H1 (cell line): ENCODE data around the gene SNTG2. TPM values are rescaled to one million over a fixed set of nuclear protein-coding genes. Genes with fewer than 3 reads are reported as not detected.

Experiments
- CTCF ChIA-PET: fragments of 300-600 bp; sonication (Branson Sonifier 250); formaldehyde crosslinking; loops from one replicate; lab custom pipeline; 2021; ENCODE audit not compliant: partially characterized antibody; lab: Charles Lee
- POLR2A ChIA-PET: fragments of 300-600 bp; sonication (Branson Sonifier 250); formaldehyde crosslinking; loops from one replicate; lab custom pipeline; 2021; ENCODE audit warnings: inconsistent platforms; ENCODE audit not compliant: partially characterized antibody; lab: Charles Lee
- DNase-seq, 2 experiments: peaks; one replicate each; pipeline versions ENCODE4 v3.0.0 to v3.0.0-alpha.2; 2010 to 2022; ENCODE audit warnings: low spot score in 2 of 2, low read depth in 1 of 2, mixed read lengths in 1 of 2
- FAIRE-seq: peaks from 2 replicates; lab custom pipeline; 2011; peaks lifted over from hg19 to GRCh38; lab: Jason Lieb, UNC
- H2AFZ ChIP-seq: 2 replicates; pipeline ENCODE4 v1.8.1; 2012; ENCODE audit warnings: low read length, inconsistent platforms
- H2AK5ac ChIP-seq: 2 replicates; pipeline ENCODE4 v1.6.1; 2013; ENCODE audit warnings: low read depth, low read length
- H2BK120ac ChIP-seq: replicated peaks from 2 replicates; pipeline ENCODE3; 2013; ENCODE audit warnings: low read depth, low read length, inconsistent platforms
- H2BK12ac ChIP-seq: 2 replicates; pipeline ENCODE4 v1.6.1; 2013; ENCODE audit warnings: low read depth, low read length
- H2BK15ac ChIP-seq: 2 replicates; pipeline ENCODE4 v1.6.1; 2013; ENCODE audit warnings: low read length
- H2BK20ac ChIP-seq: 2 replicates; pipeline ENCODE4 v1.6.1; 2013; ENCODE audit warnings: low read length
- H2BK5ac ChIP-seq: 2 replicates; pipeline ENCODE4 v1.6.1; 2013; ENCODE audit warnings: low read depth, low read length
- H3K14ac ChIP-seq: 2 replicates; pipeline ENCODE4 v1.6.1; 2013; ENCODE audit warnings: inconsistent platforms; ENCODE audit not compliant: insufficient read length
- H3K18ac ChIP-seq: 2 replicates; pipeline ENCODE4 v1.6.1; 2013; ENCODE audit warnings: low read length; ENCODE audit errors: extremely low read depth
- H3K23ac ChIP-seq: 2 replicates; pipeline ENCODE4 v1.6.1; 2013; ENCODE audit warnings: inconsistent platforms; ENCODE audit not compliant: insufficient read length
- H3K23me2 ChIP-seq: 2 replicates; pipeline ENCODE4 v1.6.1; 2013; ENCODE audit warnings: low read depth, low read length
- H3K27ac ChIP-seq: 2 replicates; pipeline ENCODE4 v1.6.1; 2011; ENCODE audit warnings: low read depth, low read length, inconsistent platforms
- H3K27me3 ChIP-seq, 4 experiments: replicated peaks in 1 of 4; 1 replicate in 1 of 4; 2 replicates in 3 of 4; pipeline versions ENCODE4 v1.6.1 to v1.8.1; 2011 to 2013; ENCODE audit warnings: low read length in 3 of 4, mild to moderate bottlenecking in 3 of 4, inconsistent platforms in 2 of 4, mixed read lengths in 2 of 4, moderate library complexity in 1 of 4; ENCODE audit not compliant: control insufficient read depth in 3 of 4, insufficient read depth in 3 of 4; ENCODE audit errors: extremely low read depth in 1 of 4
- H3K36me3 ChIP-seq, 4 experiments: 2 replicates each; pipeline versions ENCODE4 v1.6.1 to v1.8.1; 2011 to 2013; ENCODE audit warnings: mild to moderate bottlenecking in 4 of 4, low read length in 3 of 4, moderate library complexity in 2 of 4, control low read depth in 1 of 4, inconsistent platforms in 1 of 4; ENCODE audit not compliant: insufficient read depth in 4 of 4, control insufficient read depth in 2 of 4
- H3K4ac ChIP-seq: replicated peaks from 2 replicates; pipeline ENCODE3; 2013; ENCODE audit warnings: low read length, low read depth, mixed read lengths, inconsistent platforms; ENCODE audit not compliant: insufficient read length
- H3K4me1 ChIP-seq, 4 experiments: replicated peaks in 1 of 4; 1 replicate in 1 of 4; 2 replicates in 3 of 4; pipeline versions ENCODE4 v1.6.1 to v1.8.1; 2011 to 2013; ENCODE audit warnings: low read length in 3 of 4, inconsistent platforms in 2 of 4, mixed read lengths in 1 of 4; ENCODE audit not compliant: insufficient read depth in 4 of 4, control insufficient read depth in 3 of 4
- H3K4me2 ChIP-seq, 2 experiments: 2 replicates each; pipeline versions ENCODE4 v1.6.1 to v1.8.1; 2011 to 2013; ENCODE audit warnings: low read depth in 2 of 2, low read length in 2 of 2, control low read depth in 1 of 2, inconsistent platforms in 1 of 2, mild to moderate bottlenecking in 1 of 2; ENCODE audit not compliant: insufficient read depth in 1 of 2
- H3K4me3 ChIP-seq, 4 experiments: fragments of 200-600, 300-600 bp in 1 of 4; sonication (generic), shearing (Covaris generic), sonication (Bioruptor Twin) in 1 of 4; 2 replicates each; pipeline versions ENCODE4 v1.5.1 to v1.8.1; 2011 to 2016; ENCODE audit warnings: low read length in 4 of 4, low read depth in 3 of 4, control low read depth in 2 of 4, inconsistent platforms in 2 of 4, mild to moderate bottlenecking in 2 of 4, mixed read lengths in 1 of 4, moderate library complexity in 1 of 4; ENCODE audit not compliant: insufficient read depth in 2 of 4; ENCODE audit errors: extremely low read depth in 1 of 4
- H3K56ac ChIP-seq: replicated peaks from 2 replicates; pipeline ENCODE3; 2013; ENCODE audit warnings: low read depth, mild to moderate bottlenecking, mixed read lengths, low read length, inconsistent platforms; ENCODE audit not compliant: insufficient read length
- H3K79me1 ChIP-seq: 2 replicates; pipeline ENCODE4 v1.6.1; 2013; ENCODE audit warnings: low read depth, low read length, control low read depth
- H3K79me2 ChIP-seq, 2 experiments: 2 replicates each; pipeline versions ENCODE4 v1.6.1 to v1.8.1; 2012 to 2013; ENCODE audit warnings: low read length in 2 of 2, mild to moderate bottlenecking in 2 of 2, inconsistent platforms in 1 of 2; ENCODE audit not compliant: insufficient read depth in 2 of 2, control insufficient read depth in 1 of 2
- H3K9ac ChIP-seq, 4 experiments: replicated peaks in 1 of 4; 1 replicate in 1 of 4; 2 replicates in 3 of 4; pipeline versions ENCODE4 v1.6.1 to v1.8.1; 2011 to 2013; ENCODE audit warnings: low read depth in 3 of 4, low read length in 3 of 4, control low read depth in 2 of 4, mild to moderate bottlenecking in 2 of 4, moderate library complexity in 2 of 4, inconsistent platforms in 1 of 4; ENCODE audit errors: extremely low read depth in 1 of 4
- H3K9me3 ChIP-seq, 2 experiments: 2 replicates each; pipeline versions ENCODE4 v1.6.1 to v1.8.1; 2012 to 2013; ENCODE audit warnings: mild to moderate bottlenecking in 2 of 2, moderate library complexity in 2 of 2, control low read depth in 1 of 2, inconsistent platforms in 1 of 2, low read depth in 1 of 2, low read length in 1 of 2, mixed read lengths in 1 of 2; ENCODE audit not compliant: insufficient read depth in 2 of 2
- H4K20me1 ChIP-seq, 2 experiments: replicated peaks in 1 of 2; 2 replicates each; pipeline versions ENCODE3 to v1.8.1; 2011 to 2013; ENCODE audit warnings: inconsistent platforms in 2 of 2, low read length in 2 of 2, mild to moderate bottlenecking in 1 of 2; ENCODE audit not compliant: insufficient read depth in 2 of 2, control insufficient read depth in 1 of 2
- H4K5ac ChIP-seq: 2 replicates; pipeline ENCODE4 v1.6.1; 2013; ENCODE audit warnings: low read length, low read depth, mixed read lengths, inconsistent platforms; ENCODE audit not compliant: insufficient read length
- H4K8ac ChIP-seq: 2 replicates; pipeline ENCODE4 v1.8.0; 2013; ENCODE audit warnings: mild to moderate bottlenecking, moderate library complexity, low read length, inconsistent platforms; ENCODE audit not compliant: insufficient read depth; ENCODE audit errors: extremely low read depth
- H4K91ac ChIP-seq: replicated peaks from 2 replicates; pipeline ENCODE3; 2013; ENCODE audit warnings: low read length, mixed read lengths, inconsistent platforms; ENCODE audit not compliant: insufficient read length
- BRCA1 ChIP-seq: IDR thresholded peaks from 2 replicates; pipeline ENCODE4 v1.6.1; 2012; ENCODE audit warnings: low read depth, low read length, improper control_type of control experiment
- CBX5 ChIP-seq: fragments of 300-800, 300-1000 bp; sonication (generic); IDR thresholded peaks from 2 replicates; pipeline ENCODE4 v1.7.1; 2016; ENCODE audit warnings: antibody characterized with exemption, low read length, low read depth
- CTCF ChIP-seq, 3 experiments: IDR thresholded peaks; 1 replicate in 2 of 3; 2 replicates in 1 of 3; pipeline versions ENCODE4 v1.5.1 to v1.6.1; 2011; ENCODE audit warnings: low read length in 3 of 3, mild to moderate bottlenecking in 3 of 3, inconsistent platforms in 2 of 3, low read depth in 1 of 3, moderate library complexity in 1 of 3; ENCODE audit not compliant: insufficient read depth in 1 of 3; ENCODE audit errors: control extremely low read depth in 1 of 3
- YY1 ChIP-seq: IDR thresholded peaks from 2 replicates; pipeline ENCODE4 v1.6.1; 2011; ENCODE audit warnings: low read depth, mild to moderate bottlenecking, low read length
- WGBS, 2 experiments: shearing (Covaris generic) in 1 of 2; methylation state at CpG; one replicate each; pipeline versions ENCODE4 v1.1.6 to v1.1.7; 2013 to 2015; ENCODE audit warnings: low lambda C conversion rate in 2 of 2, mixed read lengths in 2 of 2, inconsistent platforms in 1 of 2, low coverage in 1 of 2, missing lambda C conversion rate in 1 of 2; ENCODE audit not compliant: insufficient replicate concordance in 2 of 2, insufficient coverage in 1 of 2, insufficient read length in 1 of 2; ENCODE audit errors: extremely low coverage in 1 of 2, missing lambda C conversion rate in 1 of 2; 5-methylcytosine and 5-hydroxymethylcytosine counted together
- polyA plus RNA-seq, 7 experiments: library from polyadenylated mRNA; depleted of rRNA in 3 of 7; stranded (reverse) in 5 of 7; unstranded in 2 of 7; fragments of >200 nt in 5 of 7; fragments of 200-250 nt in 2 of 7; gene quantifications; 1 replicate in 5 of 7; 2 replicates in 1 of 7; 4 replicates in 1 of 7; pipeline versions ENCODE4 v1.2.1 to v1.2.3, GENCODE V29; 2011 to 2013; ENCODE audit warnings: missing spikeins in 2 of 7, mixed read lengths in 2 of 7
- total RNA-seq: library from RNA; stranded (reverse); fragmentation: NEBNext Ultra II Directional; extraction: Animal tissue kit (Norgen Biotek cat#: 25700); gene quantifications from 2 replicates; pipeline ENCODE4 v1.2.1, GENCODE V29; 2021

SNTG2 gene
- total and polyA plus RNA-seq, 2 of the 8 experiments (the other 6 are each of a cell fraction or from before 2014, with no cell fraction given) = 6.6 to 18.1 TPM

- no peak overlapping the region for H2AFZ ChIP-seq
- no peak overlapping the region for H4K5ac ChIP-seq
- H2AK5ac ChIP-seq = no peak overlapping the region
- H3K4me2 ChIP-seq = no peak overlapping the region
- no peaks in the 10 kb centered on the region for H3K36me3 ChIP-seq
- H3K9ac ChIP-seq = no peak overlapping the region
- no peak overlapping the region for H3K14ac ChIP-seq
- H2BK20ac ChIP-seq = no peak overlapping the region
- POLR2A ChIA-PET = no interaction called here
- no peaks in the 10 kb centered on the region for H4K20me1 ChIP-seq
- no peak overlapping the region for H2BK12ac ChIP-seq
- no peaks in the 10 kb centered on the region for H3K79me2 ChIP-seq
- no peak overlapping the region for H2BK120ac ChIP-seq
- H2BK15ac ChIP-seq = no peak overlapping the region
- H4K91ac ChIP-seq = no peak overlapping the region
- H3K4me3 ChIP-seq = no peak overlapping the region
- no peaks in the 10 kb centered on the region for H3K27me3 ChIP-seq
- H3K9me3 ChIP-seq = no peaks in the 10 kb centered on the region
- H3K79me1 ChIP-seq = no peaks in the 10 kb centered on the region
- H4K8ac ChIP-seq = no peak overlapping the region
- H3K18ac ChIP-seq = no peak overlapping the region
- FAIRE-seq (no peak), DNase-seq (no peak)
- peaks cover 0 to 4% (median 0%) of the 10 kb centered on the region in 4 experiments; a peak in 1 of 7 replicates for H3K4me1 ChIP-seq
- H3K56ac ChIP-seq = no peak overlapping the region
- TF ChIP-seq CBX5 = no peak
- no peak for TF ChIP-seq CTCF (IDR thresholded peaks at IDR 0.05; ENCODE audit: control extremely low read depth in 1 of 3, insufficient read depth in 1 of 3, low read depth in 1 of 3, low read length in 3 of 3)
- no peak for TF ChIP-seq BRCA1
- no peak for TF ChIP-seq YY1
- WGBS, 2 experiments = 78% methylated on average over 3 of the region's 3 CpGs; no CpG with 5 or more reads in 1 of the 2 experiments
- H2BK5ac ChIP-seq = no peak overlapping the region
- H3K23me2 ChIP-seq = no peaks in the 10 kb centered on the region
- no peak overlapping the region for H3K27ac ChIP-seq
- no peak overlapping the region for H3K4ac ChIP-seq
- no peak overlapping the region for H3K23ac ChIP-seq
- CTCF ChIA-PET = interaction anchor here (1.0 kb wide), 1 partner anchor 9 kb away, joined by 4 read pairs; no protein-coding TSS in a partner anchor
Observed at GRCh38 chr2:1381644-1382043, 431.0 kb downstream of the SNTG2 start.
